Hematopoietic multipotent progenitor cell treated with erythropoietin and hydrocortisone succinate and interleukin-3 and kit ligand, for 17 days (in vitro differentiated cells): ENCODE measurements around the gene CALHM3.

Experiments used
- DNase-seq: peaks from one replicate; pipeline ENCODE4 v3.0.0-alpha.2; 2015; ENCODE audit warnings: low spot score

Gene CALHM3

GRCh38 chr10:103474077-103474476 is 5.0 kb downstream of the CALHM3 start:
- no peak for DNase-seq

- DNase-seq = no peak
Observed at GRCh38 chr10:103473261-103473671, 5.8 kb downstream of the CALHM3 start.

- no peak for DNase-seq
Observed at GRCh38 chr10:103472005-103472404, 7.0 kb downstream of the CALHM3 start.

- no peak for DNase-seq
Observed at GRCh38 chr10:103470761-103471653, 8.0 kb downstream of the CALHM3 start.

GRCh38 chr10:103469201-103469600 is 9.8 kb downstream of the CALHM3 start:
- no peak for DNase-seq

- DNase-seq = no peak
Observed at GRCh38 chr10:103467406-103467805, 11.6 kb downstream of the CALHM3 start.

GRCh38 chr10:103466734-103467133 is 12.3 kb downstream of the CALHM3 start:
- DNase-seq = no peak

GRCh38 chr10:103465411-103466179 is 13.4 kb downstream of the CALHM3 start:
- no peak for DNase-seq

GRCh38 chr10:103463499-103463898 is 15.5 kb downstream of the CALHM3 start:
- DNase-seq = no peak

- no peak for DNase-seq
Observed at GRCh38 chr10:103459615-103460014, 19.4 kb downstream of the CALHM3 start.

- no peak for DNase-seq
Observed at GRCh38 chr10:103458720-103459119, 20.3 kb downstream of the CALHM3 start, which contains the start of gene CALHM1. Gene CALHM1, minus strand, starts transcription at chr10:103458900. Its CDS starts 149 bp downstream, at chr10:103458751.

- DNase-seq = no peak
Observed at GRCh38 chr10:103457896-103458583, 21.0 kb downstream of the CALHM3 start.

- DNase-seq = no peak
Observed at GRCh38 chr10:103457176-103457712, 21.8 kb downstream of the CALHM3 start.

GRCh38 chr10:103456074-103456660 is 22.9 kb downstream of the CALHM3 start:
- DNase-seq = no peak

- no peak for DNase-seq
Observed at GRCh38 chr10:103455235-103455634, 23.8 kb downstream of the CALHM3 start.

GRCh38 chr10:103454026-103454425 is 25.0 kb downstream of the CALHM3 start:
- DNase-seq = no peak

- DNase-seq = no peak
Observed at GRCh38 chr10:103452506-103453230, 26.4 kb downstream of the CALHM3 start.

- no peak for DNase-seq
Observed at GRCh38 chr10:103451831-103452505, 27.1 kb downstream of the CALHM3 start, which contains the start of gene CALHM2. Gene CALHM2, minus strand, starts transcription at chr10:103452370. Its CDS starts 2,429 bp downstream, at chr10:103449941.

GRCh38 chr10:103451091-103451813 is 27.8 kb downstream of the CALHM3 start:
- DNase-seq = no peak
